ENCODE measurements around the gene GZMM. TPM values are rescaled to one million over a fixed set of nuclear protein-coding genes. Genes with fewer than 3 reads are reported as not detected.

The GZMM gene
- total RNA-seq, 2 donors from 2014 or later, result 0.51 TPM; not detected in 1

DNA sequence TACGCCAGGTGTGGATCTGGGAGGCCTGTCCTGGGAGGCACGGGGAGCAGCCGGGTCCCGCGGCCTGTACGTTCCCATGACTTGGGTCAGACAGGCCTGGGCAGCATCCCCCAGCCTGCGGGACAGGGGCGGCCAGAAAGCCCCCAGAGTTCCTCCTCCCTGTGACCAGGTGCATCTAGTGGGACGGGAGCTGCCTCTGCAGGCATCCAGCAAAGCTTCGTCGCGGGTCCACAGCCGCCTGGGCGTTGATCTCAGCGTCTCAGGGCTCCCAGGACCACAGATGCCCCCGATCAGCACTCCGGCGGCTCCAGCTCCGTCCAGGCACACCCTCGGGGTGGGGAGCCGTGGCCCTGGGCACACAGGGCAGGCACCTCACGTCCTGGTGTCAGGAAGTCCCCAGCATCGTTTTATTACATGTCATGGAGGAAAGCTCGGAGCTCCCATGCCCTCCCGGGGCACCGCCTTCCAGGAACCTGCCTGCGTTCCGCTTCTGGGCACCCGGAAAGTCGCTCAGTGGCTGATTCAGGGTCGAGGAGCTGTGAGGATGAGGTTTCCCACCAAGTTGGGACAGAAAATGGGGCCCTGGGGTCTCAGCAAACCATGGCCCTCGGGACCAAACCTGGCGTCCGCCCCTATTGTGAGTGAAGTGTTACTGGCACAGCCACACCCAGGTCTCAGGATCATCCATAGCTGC is 1.5 kb upstream of the GZMM start:
- 93% methylated on average over 27 to 34 of the region's 34 CpGs for WGBS, 2 experiments (ENCODE audit: insufficient coverage in 1 of 2, insufficient read length in 1 of 2)

DNA sequence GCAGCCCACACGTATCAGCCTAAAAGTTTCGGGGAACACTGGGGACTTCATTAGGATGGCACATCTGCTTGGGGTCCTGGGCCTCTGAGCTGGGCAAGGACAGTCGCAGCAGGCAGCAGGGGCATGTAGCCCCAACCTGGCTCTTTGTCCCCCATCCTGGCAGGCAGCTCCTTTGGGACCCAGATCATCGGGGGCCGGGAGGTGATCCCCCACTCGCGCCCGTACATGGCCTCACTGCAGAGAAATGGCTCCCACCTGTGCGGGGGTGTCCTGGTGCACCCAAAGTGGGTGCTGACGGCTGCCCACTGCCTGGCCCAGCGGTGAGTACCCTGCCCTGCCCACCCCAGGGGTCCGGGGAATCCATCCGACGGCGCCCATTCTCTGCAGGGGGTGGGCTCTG is 3.3 kb downstream of the GZMM start:
- Histone ChIP-seq H3K4me3 (ENCODE audit: low read length) (no peak overlapping the region), H3K9me3 (ENCODE audit: control insufficient read depth, low read length) (no peaks in the 10 kb centered on the region), H3K9ac (ENCODE audit: extremely low read depth, low read length, poor library complexity, severe bottlenecking) (no peak overlapping the region), H3K36me3 (ENCODE audit: control insufficient read depth, insufficient read depth, low read length) (no peaks in the 10 kb centered on the region), H3K27me3 (ENCODE audit: control insufficient read depth, insufficient read depth, low read length, poor library complexity, severe bottlenecking) (no peaks in the 10 kb centered on the region), H3K27ac (ENCODE audit: low read depth, low read length) (no peak overlapping the region), H3K4me1 (ENCODE audit: control insufficient read depth, insufficient read depth, low read length) (no peaks in the 10 kb centered on the region)
- Mint-ChIP-seq H3K36me3 (ENCODE audit: low read depth) (peaks cover 6% of the 10 kb centered on the region), H3K4me3 (no peak overlapping the region), H3K4me1 (no peaks in the 10 kb centered on the region), H3K27ac (no peak overlapping the region), H3K9me3 (no peaks in the 10 kb centered on the region), H3K27me3 (ENCODE audit: insufficient read depth) (peaks cover 4% of the 10 kb centered on the region)
- no peak for DNase-seq
- WGBS, 2 experiments (ENCODE audit: insufficient coverage in 1 of 2, insufficient read length in 1 of 2), result 91 to 95% methylated on average over 11 to 15 of the region's 15 CpGs
- TF ChIP-seq, protein P1, sequence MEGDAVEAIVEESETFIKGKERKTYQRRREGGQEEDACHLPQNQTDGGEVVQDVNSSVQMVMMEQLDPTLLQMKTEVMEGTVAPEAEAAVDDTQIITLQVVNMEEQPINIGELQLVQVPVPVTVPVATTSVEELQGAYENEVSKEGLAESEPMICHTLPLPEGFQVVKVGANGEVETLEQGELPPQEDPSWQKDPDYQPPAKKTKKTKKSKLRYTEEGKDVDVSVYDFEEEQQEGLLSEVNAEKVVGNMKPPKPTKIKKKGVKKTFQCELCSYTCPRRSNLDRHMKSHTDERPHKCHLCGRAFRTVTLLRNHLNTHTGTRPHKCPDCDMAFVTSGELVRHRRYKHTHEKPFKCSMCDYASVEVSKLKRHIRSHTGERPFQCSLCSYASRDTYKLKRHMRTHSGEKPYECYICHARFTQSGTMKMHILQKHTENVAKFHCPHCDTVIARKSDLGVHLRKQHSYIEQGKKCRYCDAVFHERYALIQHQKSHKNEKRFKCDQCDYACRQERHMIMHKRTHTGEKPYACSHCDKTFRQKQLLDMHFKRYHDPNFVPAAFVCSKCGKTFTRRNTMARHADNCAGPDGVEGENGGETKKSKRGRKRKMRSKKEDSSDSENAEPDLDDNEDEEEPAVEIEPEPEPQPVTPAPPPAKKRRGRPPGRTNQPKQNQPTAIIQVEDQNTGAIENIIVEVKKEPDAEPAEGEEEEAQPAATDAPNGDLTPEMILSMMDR (conservative IDR thresholded peaks at IDR 0.05), result no peak

More for the DNA sequence above, 1.5 kb upstream of the GZMM start:
- no peaks in the 10 kb centered on the region for H3K9me3 Mint-ChIP-seq
- Histone ChIP-seq H3K36me3 (ENCODE audit: control insufficient read depth, insufficient read depth, low read length) (peaks cover 6% of the 10 kb centered on the region), H3K9me3 (ENCODE audit: control insufficient read depth, low read length) (no peaks in the 10 kb centered on the region), H3K4me1 (ENCODE audit: control insufficient read depth, insufficient read depth, low read length) (no peaks in the 10 kb centered on the region), H3K4me3 (ENCODE audit: low read length) (no peak overlapping the region), H3K27ac (ENCODE audit: low read depth, low read length) (no peak overlapping the region), H3K9ac (ENCODE audit: extremely low read depth, low read length, poor library complexity, severe bottlenecking) (no peak overlapping the region), H3K27me3 (ENCODE audit: control insufficient read depth, insufficient read depth, low read length, poor library complexity, severe bottlenecking) (no peaks in the 10 kb centered on the region)
- no peaks in the 10 kb centered on the region for H3K4me1 Mint-ChIP-seq
- peaks cover 19% of the 10 kb centered on the region for H3K36me3 Mint-ChIP-seq (ENCODE audit: low read depth)
- no peaks in the 10 kb centered on the region for H3K27me3 Mint-ChIP-seq (ENCODE audit: insufficient read depth)
- peak; percentile 42 for DNase-seq
- no peak overlapping the region for H3K4me3 Mint-ChIP-seq
- TF ChIP-seq, protein P1 (conservative IDR thresholded peaks at IDR 0.05), result no peak
- H3K27ac Mint-ChIP-seq, result no peak overlapping the region

DNA sequence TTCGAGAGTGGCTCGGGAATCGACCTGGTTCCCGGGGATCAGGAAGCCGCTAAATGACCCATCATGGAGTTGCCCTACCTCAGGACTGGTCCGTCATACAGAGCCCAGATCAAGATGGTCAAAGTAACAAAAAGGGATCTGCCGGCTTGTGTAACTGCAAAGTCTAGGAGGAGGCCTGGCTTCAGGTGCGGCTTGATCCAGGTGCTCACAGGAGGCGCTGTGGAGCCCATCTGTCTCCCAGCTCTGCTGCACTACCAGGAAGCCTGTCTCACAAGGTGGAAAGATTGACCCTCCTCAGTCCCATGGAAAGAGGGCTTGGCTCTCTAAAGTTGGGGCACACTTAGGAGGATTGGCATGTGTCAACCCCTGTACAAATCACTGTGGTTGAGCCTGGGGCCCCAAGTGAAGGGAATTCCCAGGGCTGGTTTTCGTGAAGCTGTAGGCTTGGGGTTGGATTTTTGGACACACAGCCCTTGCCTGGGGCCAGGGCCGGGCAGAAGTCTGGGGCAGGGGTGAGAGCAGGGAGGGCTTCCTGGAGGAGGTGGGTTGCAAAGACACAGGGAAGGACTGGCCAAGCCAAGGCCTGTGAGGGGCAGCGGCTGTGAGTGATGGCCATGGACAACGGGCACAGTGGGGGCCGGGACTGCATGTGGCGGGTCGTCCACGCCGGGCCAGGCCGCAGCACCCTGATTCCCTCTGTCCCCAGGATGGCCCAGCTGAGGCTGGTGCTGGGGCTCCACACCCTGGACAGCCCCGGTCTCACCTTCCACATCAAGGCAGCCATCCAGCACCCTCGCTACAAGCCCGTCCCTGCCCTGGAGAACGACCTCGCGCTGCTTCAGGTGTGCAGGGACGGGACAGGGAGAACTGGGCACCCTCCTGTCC is 4.2 kb downstream of the GZMM start:
- Mint-ChIP-seq H3K27me3 (ENCODE audit: insufficient read depth) (peaks cover 4% of the 10 kb centered on the region), H3K27ac (no peak overlapping the region), H3K36me3 (ENCODE audit: low read depth) (peaks cover 3% of the 10 kb centered on the region), H3K4me3 (no peak overlapping the region), H3K9me3 (no peaks in the 10 kb centered on the region), H3K4me1 (no peaks in the 10 kb centered on the region)
- WGBS, 2 experiments (ENCODE audit: insufficient coverage in 1 of 2, insufficient read length in 1 of 2), result 88 to 91% methylated on average over 10 to 26 of the region's 26 CpGs
- H3K9me3 ChIP-seq (ENCODE audit: control insufficient read depth, low read length), result no peaks in the 10 kb centered on the region
- H3K27ac ChIP-seq (ENCODE audit: low read depth, low read length), result no peak overlapping the region
- TF ChIP-seq, protein P1 (conservative IDR thresholded peaks at IDR 0.05), result no peak
- DNase-seq, result peak; percentile 44
- H3K36me3 ChIP-seq (ENCODE audit: control insufficient read depth, insufficient read depth, low read length), result no peaks in the 10 kb centered on the region
- no peak overlapping the region for H3K4me3 ChIP-seq (ENCODE audit: low read length)
- no peaks in the 10 kb centered on the region for H3K27me3 ChIP-seq (ENCODE audit: control insufficient read depth, insufficient read depth, low read length, poor library complexity, severe bottlenecking)
- H3K4me1 ChIP-seq (ENCODE audit: control insufficient read depth, insufficient read depth, low read length), result no peaks in the 10 kb centered on the region
- H3K9ac ChIP-seq (ENCODE audit: extremely low read depth, low read length, poor library complexity, severe bottlenecking), result no peak overlapping the region
